ENCODE data around the gene ACAN. TPM values are rescaled to one million over a fixed set of nuclear protein-coding genes. Genes with fewer than 3 reads are reported as not detected.

The ACAN gene
- total and polyA plus RNA-seq, 9 of the 15 experiments (the other 6 are each of a cell fraction or from before 2014, with no cell fraction given), result not detected

- peak; percentile 71 for ATAC-seq
- H3K36me3 ChIP-seq (ENCODE audit: control insufficient read depth, insufficient read depth, low read length), result peaks cover 3% of the 10 kb centered on the region; the same call in 1 of the 3 replicates
- H3K79me2 ChIP-seq (ENCODE audit: control insufficient read depth, insufficient read depth, low read length), result no peaks in the 10 kb centered on the region
- in situ Hi-C loops (cut with MboI) (no loop called here), intact Hi-C loops (cut with micrococcal nuclease) (no loop called here)
- peaks cover 9 to 42% of the 10 kb centered on the region in 2 experiments; a peak in 4 of 5 replicates for H3K4me1 ChIP-seq (replicated peaks in 1 of 2; ENCODE audit: control insufficient read depth in 2 of 2, insufficient read depth in 2 of 2, low read length in 2 of 2)
- H2AFZ ChIP-seq (ENCODE audit: low read depth, low read length), result no peak overlapping the region
- no peaks in the 10 kb centered on the region for H3K9me1 ChIP-seq (ENCODE audit: control insufficient read depth, insufficient read depth, low read length)
- WGBS (ENCODE audit: insufficient coverage, low coverage, missing lambda C conversion rate), result 25% methylated on average over 17 of the region's 23 CpGs
- H3K4me2 ChIP-seq (ENCODE audit: insufficient read depth, low read length), result no peak overlapping the region; the same call in 1 of the 2 replicates
- no peak overlapping the region for H3K4me3 ChIP-seq
- no TSS peak for BruUV-seq (replicated peaks)
- H3K27ac ChIP-seq (ENCODE audit: extremely low read depth, low read depth, low read length), result no peak overlapping the region
- H3K9ac ChIP-seq (ENCODE audit: insufficient read depth in 1 of 2, low read depth in 2 of 2, low read length in 2 of 2), result peak overlapping the region in 1 of 2 experiments; percentile 89; a peak in 1 of 4 replicates
- H3K27me3 ChIP-seq (ENCODE audit: control insufficient read depth in 2 of 2, insufficient read depth in 2 of 2, low read length in 2 of 2), result peaks cover 0 to 2% of the 10 kb centered on the region in 2 experiments; a peak in 2 of 5 replicates
- no peaks in the 10 kb centered on the region for H3K9me3 ChIP-seq (replicated peaks; ENCODE audit: control insufficient read depth, insufficient read depth, low read depth, low read length)
- peak; percentile 83 for FAIRE-seq
- peak; percentile 75 to 76 (median 76) for DNase-seq (ENCODE audit: extremely low read depth in 1 of 4, low spot score in 3 of 4)
- ChIA-PET CTCF (ENCODE audit: low intra/inter-chr PET ratio) (interaction anchor here (1.1 to 2.6 kb wide), 4 partner anchors 123 to 537 kb away, joined by 3 to 11 read pairs (median 7); no protein-coding TSS in a partner anchor), POLR2A (interaction anchor here (1.0 kb wide), 1 partner anchor 14 kb away, joined by 6 read pairs; no protein-coding TSS in a partner anchor)
- no peaks in the 10 kb centered on the region for H4K20me1 ChIP-seq (replicated peaks; ENCODE audit: control insufficient read depth, insufficient read depth, low read length)
- peak; percentile 18 to 39 for TF ChIP-seq E2F6 (IDR thresholded peaks at IDR 0.05; ENCODE audit: borderline replicate concordance in 1 of 2, extremely low read depth in 1 of 2, insufficient read depth in 1 of 2, insufficient read length in 1 of 2, low read depth in 1 of 2, low read length in 1 of 2, poor library complexity in 1 of 2, severe bottlenecking in 1 of 2)
- peak in 1 of 2 experiments; percentile 85; a peak in 2 of 4 replicates for TF ChIP-seq FOXA3 (CRISPR knock-in tag; conservative IDR thresholded peaks at IDR 0.05 in 1 of 2, IDR thresholded peaks at IDR 0.05 in 1 of 2)
- peak in 1 of 2 experiments; percentile 46; a peak in 1 of 4 replicates for TF ChIP-seq TEAD1 (CRISPR knock-in tag; IDR thresholded peaks at IDR 0.05)
- 0 out of 2 replicates have a peak, but pooled peaks have one; percentile 37 for TF ChIP-seq BHLHE40 (IDR thresholded peaks at IDR 0.05; ENCODE audit: low read length)
- peak; percentile 44 to 81; a peak in 3 of 4 replicates for TF ChIP-seq RAD21 (CRISPR knock-in tag; conservative IDR thresholded peaks at IDR 0.05 in 1 of 2, IDR thresholded peaks at IDR 0.05 in 1 of 2)
- 0 out of 4 replicates have a peak, but pooled peaks of 1 of the 2 experiments have one; percentile 26 for TF ChIP-seq RCOR1 (IDR thresholded peaks at IDR 0.05; ENCODE audit: borderline replicate concordance in 1 of 2, low read depth in 2 of 2, low read length in 2 of 2)
- 0 out of 2 replicates have a peak, but pooled peaks have one; percentile 41 for TF ChIP-seq CC2D1A (IDR thresholded peaks at IDR 0.05)
- no peak for TF ChIP-seq CUX1 (CRISPR knock-in tag; IDR thresholded peaks at IDR 0.05)
- peak; percentile 40; the same call in 1 of the 2 replicates for TF ChIP-seq CTBP1 (IDR thresholded peaks at IDR 0.05; ENCODE audit: borderline replicate concordance)
- TF ChIP-seq ZNF146 (CRISPR knock-in tag; IDR thresholded peaks at IDR 0.05; ENCODE audit: unreplicated experiment), result no peak
- TF ChIP-seq L3MBTL2 (IDR thresholded peaks at IDR 0.05), result peak; percentile 29; the same call in 1 of the 2 replicates
- TF ChIP-seq RB1 (IDR thresholded peaks at IDR 0.05; ENCODE audit: low read depth), result peak; percentile 43; the same call in 1 of the 2 replicates
- peak; percentile 92 for TF ChIP-seq STAG1 (CRISPR knock-in tag; IDR thresholded peaks at IDR 0.05; ENCODE audit: borderline replicate concordance)
Observed at GRCh38 chr15:88894348-88894818, 91.1 kb downstream of the ACAN start.

Data from K562 (cell line).